ENCODE measurements around the gene NAGLU. TPM values are rescaled to one million over a fixed set of nuclear protein-coding genes. Genes with fewer than 3 reads are reported as not detected.
"Not testable (repeated sequence)": the region's sequence is repeated elsewhere in the genome, so short reads cannot be mapped to it uniquely, and the experiment has no call there.

The NAGLU gene
- total RNA-seq, 4 donors from 2014 or later = 16.4 to 30.1 (median 24.1) TPM

DNA sequence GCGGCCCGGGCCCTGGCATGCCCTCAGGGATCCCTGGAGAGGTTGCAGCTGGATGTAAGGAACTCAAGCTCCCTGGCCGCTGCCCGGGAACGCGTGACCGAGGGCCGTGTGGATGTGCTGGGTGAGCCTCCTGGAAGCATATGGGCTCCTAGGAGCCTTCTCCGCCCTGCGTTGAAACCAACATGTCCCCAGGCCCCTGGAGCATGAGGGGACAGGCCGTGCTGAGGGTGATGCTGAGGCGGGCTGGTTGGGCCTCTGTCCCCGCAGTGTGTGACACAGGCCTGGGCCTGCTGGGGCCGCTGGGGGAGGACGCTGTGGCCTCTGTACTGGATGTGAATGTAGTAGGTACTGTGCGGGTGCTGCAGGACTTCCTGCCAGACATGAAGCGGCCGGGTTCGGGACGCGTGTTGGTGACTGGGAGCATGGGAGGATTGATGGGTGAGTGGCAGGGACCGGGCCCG is 11.0 kb downstream of the NAGLU start:
- H3K9me3 ChIP-seq = no peaks in the 10 kb centered on the region
- TF ChIP-seq, protein P1, sequence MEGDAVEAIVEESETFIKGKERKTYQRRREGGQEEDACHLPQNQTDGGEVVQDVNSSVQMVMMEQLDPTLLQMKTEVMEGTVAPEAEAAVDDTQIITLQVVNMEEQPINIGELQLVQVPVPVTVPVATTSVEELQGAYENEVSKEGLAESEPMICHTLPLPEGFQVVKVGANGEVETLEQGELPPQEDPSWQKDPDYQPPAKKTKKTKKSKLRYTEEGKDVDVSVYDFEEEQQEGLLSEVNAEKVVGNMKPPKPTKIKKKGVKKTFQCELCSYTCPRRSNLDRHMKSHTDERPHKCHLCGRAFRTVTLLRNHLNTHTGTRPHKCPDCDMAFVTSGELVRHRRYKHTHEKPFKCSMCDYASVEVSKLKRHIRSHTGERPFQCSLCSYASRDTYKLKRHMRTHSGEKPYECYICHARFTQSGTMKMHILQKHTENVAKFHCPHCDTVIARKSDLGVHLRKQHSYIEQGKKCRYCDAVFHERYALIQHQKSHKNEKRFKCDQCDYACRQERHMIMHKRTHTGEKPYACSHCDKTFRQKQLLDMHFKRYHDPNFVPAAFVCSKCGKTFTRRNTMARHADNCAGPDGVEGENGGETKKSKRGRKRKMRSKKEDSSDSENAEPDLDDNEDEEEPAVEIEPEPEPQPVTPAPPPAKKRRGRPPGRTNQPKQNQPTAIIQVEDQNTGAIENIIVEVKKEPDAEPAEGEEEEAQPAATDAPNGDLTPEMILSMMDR (IDR thresholded peaks at IDR 0.05 in 4 of 5, conservative IDR thresholded peaks at IDR 0.05 in 1 of 5) = no peak
- no peak for TF ChIP-seq POLR2A (IDR thresholded peaks at IDR 0.05)
- ATAC-seq = no peak
- peaks cover 0 to 14% of the 10 kb centered on the region in 2 donors for H3K36me3 ChIP-seq
- H3K4me3 ChIP-seq = no peak overlapping the region
- DNase-seq = no peak
- no peak overlapping the region for H3K27ac ChIP-seq
- intact Hi-C loops (cut with DNase I; ENCODE audit: low total_unique reads) = no loop called here
- H3K4me1 ChIP-seq = peaks cover 0 to 19% of the 10 kb centered on the region in 2 donors
- H3K27me3 ChIP-seq = no peaks in the 10 kb centered on the region
- in situ Hi-C loops (cut with MboI; ENCODE audit: low sequenced_read_pairs in 4 of 4) = no loop called here

DNA sequence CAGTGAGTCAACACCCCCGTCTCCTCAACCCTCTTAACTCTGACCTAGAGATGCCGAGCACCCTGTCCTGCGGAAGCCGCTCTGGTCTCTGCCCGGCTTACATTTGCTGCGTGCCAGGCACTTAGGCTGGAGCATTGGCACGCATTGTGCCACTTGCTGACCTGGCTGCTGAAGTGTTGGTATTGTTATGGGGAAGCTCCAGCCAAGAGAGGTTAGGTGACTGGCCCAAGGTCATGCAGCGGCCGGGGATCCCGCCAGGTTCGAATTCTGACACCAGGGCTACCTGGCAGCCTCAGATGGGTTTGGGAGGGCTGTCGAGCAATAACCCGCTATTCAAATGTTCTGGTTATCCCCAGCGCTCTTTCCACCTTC is 11.6 kb downstream of the NAGLU start:
- in situ Hi-C loops (cut with MboI; ENCODE audit: low sequenced_read_pairs in 4 of 4) = no loop called here
- ATAC-seq (no peak), DNase-seq (no peak)
- TF ChIP-seq, protein P1 (IDR thresholded peaks at IDR 0.05 in 4 of 5, conservative IDR thresholded peaks at IDR 0.05 in 1 of 5) = no peak
- TF ChIP-seq POLR2A (IDR thresholded peaks at IDR 0.05) = no peak
- H3K27me3 ChIP-seq = no peaks in the 10 kb centered on the region
- intact Hi-C loops (cut with DNase I; ENCODE audit: low total_unique reads) = no loop called here
- H3K27ac ChIP-seq = no peak overlapping the region
- no peaks in the 10 kb centered on the region for H3K9me3 ChIP-seq
- H3K36me3 ChIP-seq = peaks cover 0 to 7% of the 10 kb centered on the region in 2 donors
- peaks cover 0 to 19% of the 10 kb centered on the region in 2 donors for H3K4me1 ChIP-seq
- H3K4me3 ChIP-seq = no peak overlapping the region

DNA sequence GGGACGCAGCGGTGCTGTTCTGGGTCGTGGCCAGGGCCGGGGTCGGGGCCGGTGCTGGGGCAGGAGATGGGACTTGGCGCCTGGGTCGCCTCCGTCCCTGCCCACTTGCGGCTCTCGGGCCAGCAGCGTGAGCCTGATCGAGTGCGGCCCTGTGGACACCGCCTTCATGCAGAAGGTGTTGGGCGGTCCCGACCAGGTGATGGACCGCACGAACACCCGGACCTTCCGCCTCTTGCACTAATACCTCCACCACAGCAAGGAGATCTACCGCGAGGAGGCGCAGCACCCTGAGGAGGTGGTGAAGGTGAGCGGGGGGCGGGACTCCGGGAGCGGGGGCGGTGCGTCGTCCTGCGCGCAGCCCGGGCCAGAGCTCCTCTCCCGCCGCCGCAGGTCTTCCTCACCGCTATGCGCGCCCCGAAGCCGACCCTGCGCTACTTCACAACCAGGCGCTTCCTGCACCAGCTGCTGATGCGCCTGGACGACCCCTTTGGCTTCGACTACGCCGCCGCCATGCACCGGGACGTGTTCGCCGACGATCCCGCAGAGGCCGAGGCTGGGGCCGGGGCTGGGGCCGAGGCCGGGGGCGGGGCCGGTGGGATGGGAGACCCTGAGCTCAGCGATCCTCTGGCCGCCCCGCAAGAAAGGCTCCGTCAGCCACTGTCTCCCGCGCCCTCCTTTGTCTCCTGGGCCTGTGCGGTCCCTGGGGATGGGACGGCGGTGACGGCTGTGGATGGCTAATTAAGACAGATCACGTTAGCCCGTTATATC is 12.2 kb downstream of the NAGLU start:
- Histone ChIP-seq H3K9me3 (no peaks in the 10 kb centered on the region), H3K36me3 (peaks cover 0 to 2% of the 10 kb centered on the region in 2 donors), H3K27me3 (no peaks in the 10 kb centered on the region), H3K4me3 (peak overlapping the region in 1 of 4 donors; percentile 16), H3K27ac (no peak overlapping the region), H3K4me1 (peaks cover 0 to 13% of the 10 kb centered on the region in 2 donors)
- no peak for TF ChIP-seq POLR2A (IDR thresholded peaks at IDR 0.05)
- TF ChIP-seq, protein P1 (IDR thresholded peaks at IDR 0.05 in 4 of 5, conservative IDR thresholded peaks at IDR 0.05 in 1 of 5) = no peak
- in situ Hi-C loops (cut with MboI; ENCODE audit: low sequenced_read_pairs in 4 of 4) (no loop called here), intact Hi-C loops (cut with DNase I; ENCODE audit: low total_unique reads) (no loop called here)
- DNase-seq = no peak
- ATAC-seq = no peak

DNA sequence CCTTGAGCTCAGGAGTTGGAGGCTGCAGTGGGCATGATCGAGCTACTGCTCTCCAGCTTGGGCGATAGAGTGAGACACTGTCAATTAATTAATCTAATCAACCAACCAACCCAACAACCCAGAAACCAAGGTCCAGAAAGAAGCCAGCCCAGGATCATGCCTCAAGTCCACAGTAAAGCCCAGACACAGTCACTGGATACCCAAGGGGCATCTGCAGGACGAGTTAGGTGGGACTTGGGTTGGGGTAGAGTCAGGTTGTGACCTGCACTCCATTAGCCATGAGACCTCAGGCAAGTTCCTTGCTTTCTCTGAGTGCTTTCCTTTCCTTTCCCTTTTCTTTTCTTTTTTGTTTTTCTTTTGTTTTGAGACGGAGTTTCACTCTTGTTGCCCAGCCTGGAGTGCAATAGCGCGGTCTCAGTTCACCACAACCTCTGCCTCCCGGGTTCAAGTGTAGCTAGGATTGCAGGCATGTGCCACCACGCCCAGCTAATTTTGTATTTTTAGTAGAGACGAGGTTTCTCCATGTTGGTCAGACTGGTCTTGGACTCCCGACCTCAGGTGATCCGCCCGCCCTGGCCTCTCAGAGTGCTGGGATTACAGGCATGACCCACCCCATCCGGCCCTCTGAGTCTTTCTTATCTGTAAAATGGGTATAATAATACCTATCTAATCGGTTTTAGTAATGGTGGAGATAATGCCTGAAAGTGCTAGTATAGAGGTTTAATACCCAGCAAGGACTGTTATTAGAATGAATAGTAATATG is 13.1 kb downstream of the NAGLU start:
- ATAC-seq = no peak
- no peak overlapping the region for H3K27ac ChIP-seq
- H3K27me3 ChIP-seq = no peaks in the 10 kb centered on the region
- H3K9me3 ChIP-seq = no peaks in the 10 kb centered on the region
- H3K4me1 ChIP-seq = peaks cover 4 to 12% of the 10 kb centered on the region in 2 donors
- H3K4me3 ChIP-seq = no peak overlapping the region
- H3K36me3 ChIP-seq = no peaks in the 10 kb centered on the region
- DNase-seq = no peak
- intact Hi-C loops (cut with DNase I; ENCODE audit: low total_unique reads) (no loop called here), in situ Hi-C loops (cut with MboI; ENCODE audit: low sequenced_read_pairs in 4 of 4) (no loop called here)
- no peak for TF ChIP-seq POLR2A (IDR thresholded peaks at IDR 0.05)
- TF ChIP-seq, protein P1 (IDR thresholded peaks at IDR 0.05 in 4 of 5, conservative IDR thresholded peaks at IDR 0.05 in 1 of 5) = no peak

DNA sequence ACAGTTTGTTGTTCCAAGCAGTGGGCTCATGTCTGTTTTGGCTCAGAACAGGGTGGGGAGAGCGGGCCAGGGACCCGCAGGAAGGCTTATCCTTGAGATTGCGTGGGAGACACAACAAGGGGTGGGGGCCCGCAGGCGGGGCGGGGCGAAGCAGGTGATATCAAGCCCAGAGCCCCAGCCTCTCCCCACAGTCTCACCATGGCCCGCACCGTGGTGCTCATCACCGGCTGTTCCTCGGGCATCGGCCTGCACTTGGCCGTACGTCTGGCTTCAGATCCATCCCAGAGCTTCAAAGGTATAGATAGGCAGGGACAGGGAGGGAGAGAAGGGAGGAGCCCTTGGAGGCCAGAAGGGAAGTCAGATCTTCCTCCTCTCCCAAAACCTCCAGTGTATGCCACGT is 16.7 kb downstream of the NAGLU start, which contains the start of gene HSD17B1:
Gene HSD17B1, plus strand, starts transcription at position 188 of the 400 bp plus-strand sequence. Its CDS starts 11 bp downstream, at position 199.
- H3K27me3 ChIP-seq; H3K9me3 ChIP-seq; DNase-seq; in situ Hi-C loops (cut with MboI; ENCODE audit: low sequenced_read_pairs in 4 of 4); ATAC-seq; intact Hi-C loops (cut with DNase I; ENCODE audit: low total_unique reads); H3K36me3 ChIP-seq: not testable (repeated sequence)
- H3K4me3 ChIP-seq = peak within 1 kb of the TSS; percentile 73 to 97 (median 94)
- peaks cover 13 to 21% of the 10 kb centered on the region in 2 donors for H3K4me1 ChIP-seq
- peak within 1 kb of the TSS; percentile 87 to 91 (median 90) for H3K27ac ChIP-seq
